HFFc6 (cell line): Measurements from ENCODE around the gene CPEB4. TPM values are rescaled to one million over a fixed set of nuclear protein-coding genes. Genes with fewer than 3 reads are reported as not detected.

Source experiments
- DNase-seq: peaks from one replicate; pipeline ENCODE4 v3.0.0-alpha.2; 2018
- H3K27ac Mint-ChIP-seq: 2 replicates; pipeline ENCODE4 v1.8.0; 2020; ENCODE audit warnings: mild to moderate bottlenecking, mixed read lengths
- H3K27me3 Mint-ChIP-seq: 2 replicates; pipeline ENCODE4 v1.8.0; 2021; ENCODE audit warnings: mild to moderate bottlenecking, moderate library complexity, mixed read lengths; ENCODE audit not compliant: insufficient read depth
- H3K36me3 Mint-ChIP-seq: 2 replicates; pipeline ENCODE4 v1.8.0; 2021; ENCODE audit warnings: low read depth, mixed read lengths
- H3K4me1 Mint-ChIP-seq: 2 replicates; pipeline ENCODE4 v1.8.0; 2020; ENCODE audit warnings: low read depth, mixed read lengths
- H3K4me3 Mint-ChIP-seq: 2 replicates; pipeline ENCODE4 v1.8.0; 2020; ENCODE audit warnings: mild to moderate bottlenecking, moderate library complexity, mixed read lengths
- H3K9me3 Mint-ChIP-seq: 2 replicates; pipeline ENCODE4 v1.8.0; 2020; ENCODE audit warnings: mild to moderate bottlenecking, mixed read lengths
- total RNA-seq, 6 experiments: library from RNA; stranded (reverse); fragmentation: NEBNext Ultra II Directional; extraction: Animal tissue kit (Norgen Biotek cat#: 25700); gene quantifications; 2 replicates in 1 of 6; 3 replicates in 5 of 6; pipeline ENCODE4 v1.2.3, GENCODE V29; 2021
- TF ChIP-seq, protein P1 (sequence below): fragments of 200-600 bp; sonication (generic); IDR thresholded peaks from 2 replicates; pipeline ENCODE4 v1.5.0; 2021; ENCODE audit warnings: antibody characterized with exemption, mild to moderate bottlenecking

CPEB4 gene
- total RNA-seq, 6 experiments from 2014 or later, result 19.5 to 25.9 (median 22.3) TPM

DNA sequence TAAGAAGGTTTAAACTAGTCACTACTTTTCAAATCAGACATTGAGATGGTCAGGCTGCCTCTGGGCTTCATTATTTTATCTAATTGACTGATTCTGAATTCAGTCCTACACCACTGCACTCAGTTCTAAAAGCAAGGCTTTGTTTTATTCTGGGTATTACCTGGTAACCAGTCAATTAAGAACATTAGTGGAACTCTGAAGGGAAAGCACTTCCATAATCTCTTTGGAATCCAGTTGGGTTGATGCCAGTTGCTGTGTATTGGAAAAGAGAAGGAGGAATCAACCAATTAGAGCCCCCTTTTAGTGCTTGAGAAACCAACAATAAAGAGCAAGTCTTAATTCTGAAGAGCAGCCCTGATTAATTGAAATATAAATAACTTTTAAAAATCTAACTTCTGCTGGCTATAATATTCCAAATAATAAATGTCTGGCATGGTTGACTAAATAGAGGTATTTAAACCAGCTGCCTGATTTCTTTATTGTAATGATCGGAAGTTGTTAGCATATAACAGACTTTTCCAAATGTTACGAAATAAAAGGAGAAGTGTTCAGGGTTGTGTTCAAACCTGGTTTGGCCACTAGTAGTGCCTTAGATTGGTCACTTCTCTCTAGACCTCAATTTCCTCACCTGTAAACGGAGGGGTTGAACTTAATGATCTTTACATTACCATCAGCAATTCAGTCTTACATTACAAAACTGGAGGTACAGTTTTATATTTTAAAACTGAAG is 32.0 kb downstream of the CPEB4 start:
- no peak for DNase-seq

DNA sequence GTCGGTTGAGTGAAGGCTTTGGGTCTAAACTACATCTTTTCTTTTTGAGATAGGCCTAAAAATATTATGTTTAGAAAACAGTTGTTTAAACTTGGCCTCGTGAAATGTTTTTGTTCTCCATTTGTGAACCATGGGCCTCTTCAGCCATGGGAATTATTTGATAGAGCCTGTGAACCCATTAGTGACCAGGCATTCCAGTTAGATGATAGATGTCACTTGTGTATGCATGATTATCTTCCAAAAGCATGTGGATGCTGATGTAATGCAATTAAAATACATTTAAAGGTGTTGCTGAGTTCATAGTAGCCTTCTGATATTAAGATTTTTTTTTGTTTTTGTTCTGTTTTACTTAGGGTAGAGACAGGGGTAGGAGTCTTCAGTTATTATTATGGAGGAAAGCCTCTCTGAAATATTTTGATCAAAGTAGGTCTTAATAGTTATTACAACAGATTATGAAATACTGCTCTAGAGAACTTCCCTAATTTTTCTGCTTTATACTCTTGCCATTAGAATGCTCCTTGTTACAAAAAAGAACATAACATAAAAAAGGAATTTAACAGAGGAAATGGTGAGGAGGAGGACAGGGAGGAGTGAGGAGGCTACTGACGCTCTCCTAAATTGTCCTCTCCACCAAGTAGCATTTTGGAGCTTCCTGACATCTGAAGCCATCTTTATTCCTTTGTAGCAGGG is 32.9 kb downstream of the CPEB4 start:
- Mint-ChIP-seq H3K36me3 (no peaks in the 10 kb centered on the region), H3K4me1 (peaks cover 34% of the 10 kb centered on the region), H3K27me3 (no peaks in the 10 kb centered on the region), H3K9me3 (no peaks in the 10 kb centered on the region), H3K4me3 (no peak overlapping the region), H3K27ac (peak overlapping the region; percentile 59; the same call in 1 of the 2 replicates)
- no peak for DNase-seq
- TF ChIP-seq, protein P1, sequence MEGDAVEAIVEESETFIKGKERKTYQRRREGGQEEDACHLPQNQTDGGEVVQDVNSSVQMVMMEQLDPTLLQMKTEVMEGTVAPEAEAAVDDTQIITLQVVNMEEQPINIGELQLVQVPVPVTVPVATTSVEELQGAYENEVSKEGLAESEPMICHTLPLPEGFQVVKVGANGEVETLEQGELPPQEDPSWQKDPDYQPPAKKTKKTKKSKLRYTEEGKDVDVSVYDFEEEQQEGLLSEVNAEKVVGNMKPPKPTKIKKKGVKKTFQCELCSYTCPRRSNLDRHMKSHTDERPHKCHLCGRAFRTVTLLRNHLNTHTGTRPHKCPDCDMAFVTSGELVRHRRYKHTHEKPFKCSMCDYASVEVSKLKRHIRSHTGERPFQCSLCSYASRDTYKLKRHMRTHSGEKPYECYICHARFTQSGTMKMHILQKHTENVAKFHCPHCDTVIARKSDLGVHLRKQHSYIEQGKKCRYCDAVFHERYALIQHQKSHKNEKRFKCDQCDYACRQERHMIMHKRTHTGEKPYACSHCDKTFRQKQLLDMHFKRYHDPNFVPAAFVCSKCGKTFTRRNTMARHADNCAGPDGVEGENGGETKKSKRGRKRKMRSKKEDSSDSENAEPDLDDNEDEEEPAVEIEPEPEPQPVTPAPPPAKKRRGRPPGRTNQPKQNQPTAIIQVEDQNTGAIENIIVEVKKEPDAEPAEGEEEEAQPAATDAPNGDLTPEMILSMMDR, result no peak

More for the DNA sequence above, 32.0 kb downstream of the CPEB4 start:
- Mint-ChIP-seq H3K27me3 (no peaks in the 10 kb centered on the region), H3K4me3 (no peak overlapping the region), H3K36me3 (no peaks in the 10 kb centered on the region), H3K9me3 (no peaks in the 10 kb centered on the region), H3K27ac (peak overlapping the region; percentile 59; the same call in 1 of the 2 replicates), H3K4me1 (peaks cover 26% of the 10 kb centered on the region)
- TF ChIP-seq, protein P1, result no peak

DNA sequence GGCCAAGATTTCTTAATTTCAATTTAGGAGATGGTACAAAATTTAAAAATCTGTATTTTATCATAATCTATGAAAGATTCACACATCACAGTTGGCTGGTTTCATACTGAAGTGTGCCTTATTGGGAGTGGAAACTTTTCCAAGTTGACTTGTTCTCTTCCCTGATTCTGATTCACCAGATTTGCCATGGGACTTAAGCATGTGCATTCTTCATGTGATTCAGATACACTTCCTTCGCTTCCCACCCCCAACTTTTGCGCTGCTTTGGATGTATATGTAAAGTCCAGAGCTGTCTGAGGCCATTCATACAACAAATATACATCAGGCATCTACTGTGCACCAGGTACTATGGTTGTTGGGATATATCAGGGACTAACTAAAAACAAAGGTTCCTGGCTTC is 34.4 kb downstream of the CPEB4 start:
- no peaks in the 10 kb centered on the region for H3K9me3 Mint-ChIP-seq
- DNase-seq, result no peak
- TF ChIP-seq, protein P1, result no peak

DNA sequence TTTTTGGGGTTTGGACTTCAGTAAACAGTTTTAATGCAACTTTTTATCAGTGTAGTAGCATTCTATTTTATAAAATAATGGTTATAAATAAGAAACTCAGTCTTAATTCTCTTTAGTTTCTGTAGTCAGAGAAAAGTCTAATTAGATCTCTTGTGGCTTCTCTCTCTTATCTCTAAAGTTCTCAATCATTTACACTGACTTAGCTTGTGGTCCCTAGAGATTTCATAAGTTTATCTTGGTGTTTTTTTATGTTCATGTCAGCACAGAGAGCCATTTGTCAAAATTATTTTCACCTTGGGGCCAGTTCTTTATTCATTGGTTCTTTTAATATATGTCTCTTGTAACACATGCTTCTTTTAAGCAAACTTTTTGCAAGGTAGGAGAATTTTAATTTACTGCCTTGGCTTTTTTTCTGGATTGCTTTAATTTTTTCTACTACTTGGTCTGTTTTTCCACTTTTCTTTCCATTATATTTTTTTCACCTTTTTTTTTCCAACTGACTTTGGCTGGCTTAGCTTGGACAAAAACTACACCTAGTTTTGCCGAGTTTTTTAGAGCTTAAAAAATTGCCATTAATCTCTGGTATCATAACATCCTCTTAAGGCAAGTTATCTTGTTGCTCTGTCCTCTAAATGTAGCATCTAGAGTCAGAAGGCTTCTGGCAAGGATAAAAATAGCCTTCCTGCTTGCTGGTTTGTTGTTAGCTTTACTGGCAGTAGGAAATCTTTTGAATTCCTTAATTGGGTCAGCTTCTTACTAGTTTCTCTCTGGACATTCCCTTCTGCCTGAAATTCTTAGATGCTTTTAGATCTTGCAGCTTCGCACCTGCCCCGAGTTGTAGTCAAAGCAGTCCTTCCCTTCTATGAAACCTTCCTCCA is 35.3 kb downstream of the CPEB4 start:
- H3K9me3 Mint-ChIP-seq, result no peaks in the 10 kb centered on the region

More for the DNA sequence above, 34.4 kb downstream of the CPEB4 start:
- Mint-ChIP-seq H3K27ac (no peak overlapping the region), H3K4me3 (no peak overlapping the region), H3K4me1 (peaks cover 50% of the 10 kb centered on the region), H3K36me3 (no peaks in the 10 kb centered on the region), H3K27me3 (no peaks in the 10 kb centered on the region)

DNA sequence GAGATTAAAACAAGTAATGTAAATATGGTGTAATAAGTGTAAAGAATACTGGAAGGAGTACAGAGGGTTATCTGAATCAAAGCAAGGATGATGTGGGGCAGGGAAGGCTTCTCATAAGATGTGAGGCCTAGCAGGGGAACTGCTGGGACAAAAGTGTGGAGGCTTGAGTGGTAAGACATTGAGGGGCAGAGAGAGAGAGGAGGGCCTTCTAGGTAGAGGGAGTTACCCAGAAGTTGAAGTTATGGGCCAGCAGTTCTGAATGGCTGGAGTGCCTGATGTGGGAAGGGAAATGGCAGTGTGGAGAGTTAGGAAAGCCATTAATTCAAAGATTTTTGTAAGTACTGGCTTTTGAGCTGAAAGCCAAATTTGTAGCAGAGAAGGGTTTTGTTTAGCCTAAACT is 36.8 kb downstream of the CPEB4 start:
- H3K4me3 Mint-ChIP-seq, result no peak overlapping the region

More for the DNA sequence above, 35.3 kb downstream of the CPEB4 start:
- peak overlapping the region; percentile 40; the same call in 1 of the 2 replicates for H3K4me3 Mint-ChIP-seq
- H3K27me3 Mint-ChIP-seq, result no peaks in the 10 kb centered on the region
- peak overlapping the region; percentile 78 for H3K27ac Mint-ChIP-seq
- TF ChIP-seq, protein P1, result no peak
- peaks cover 56% of the 10 kb centered on the region for H3K4me1 Mint-ChIP-seq
- no peaks in the 10 kb centered on the region for H3K36me3 Mint-ChIP-seq
- DNase-seq, result peak; percentile 58

More for the DNA sequence above, 36.8 kb downstream of the CPEB4 start:
- TF ChIP-seq, protein P1, result no peak
- Mint-ChIP-seq H3K27ac (peak overlapping the region; percentile 47; the same call in 1 of the 2 replicates), H3K4me1 (peaks cover 62% of the 10 kb centered on the region), H3K36me3 (no peaks in the 10 kb centered on the region), H3K9me3 (no peaks in the 10 kb centered on the region), H3K27me3 (no peaks in the 10 kb centered on the region)
- DNase-seq, result no peak
